Measurements from ENCODE around the gene PPP4R3C.
"Not testable (repeated sequence)": the region's sequence is repeated elsewhere in the genome, so short reads cannot be mapped to it uniquely, and the experiment has no call there.

PPP4R3C gene

DNA sequence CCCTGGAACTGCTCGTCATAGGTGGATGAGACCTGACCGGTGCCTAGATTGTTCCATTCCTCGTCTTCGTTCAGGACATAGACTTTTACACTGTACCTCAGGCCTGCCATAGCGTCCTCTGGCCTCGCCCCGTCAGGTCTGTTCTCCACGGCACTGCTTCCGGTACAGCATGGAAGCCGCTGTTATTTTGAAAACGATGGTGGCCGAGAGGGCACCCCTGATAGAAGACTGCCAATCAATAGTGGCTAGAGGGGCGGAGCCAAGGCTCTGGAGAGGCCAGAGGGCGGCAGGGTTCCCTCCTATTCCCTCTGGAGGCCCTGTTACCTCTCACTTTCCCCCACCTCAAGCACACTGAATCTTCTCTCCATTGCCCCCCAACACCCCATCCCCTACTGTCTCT lies at the start of gene PPP4R3C:
TSS of gene PPP4R3C (minus strand) at position 155 of the 400 bp plus-strand sequence. CDS start at position 110, 45 bp downstream.
- H3K27ac ChIP-seq, result no peak within 1 kb of the TSS
- TF ChIP-seq, protein P1, sequence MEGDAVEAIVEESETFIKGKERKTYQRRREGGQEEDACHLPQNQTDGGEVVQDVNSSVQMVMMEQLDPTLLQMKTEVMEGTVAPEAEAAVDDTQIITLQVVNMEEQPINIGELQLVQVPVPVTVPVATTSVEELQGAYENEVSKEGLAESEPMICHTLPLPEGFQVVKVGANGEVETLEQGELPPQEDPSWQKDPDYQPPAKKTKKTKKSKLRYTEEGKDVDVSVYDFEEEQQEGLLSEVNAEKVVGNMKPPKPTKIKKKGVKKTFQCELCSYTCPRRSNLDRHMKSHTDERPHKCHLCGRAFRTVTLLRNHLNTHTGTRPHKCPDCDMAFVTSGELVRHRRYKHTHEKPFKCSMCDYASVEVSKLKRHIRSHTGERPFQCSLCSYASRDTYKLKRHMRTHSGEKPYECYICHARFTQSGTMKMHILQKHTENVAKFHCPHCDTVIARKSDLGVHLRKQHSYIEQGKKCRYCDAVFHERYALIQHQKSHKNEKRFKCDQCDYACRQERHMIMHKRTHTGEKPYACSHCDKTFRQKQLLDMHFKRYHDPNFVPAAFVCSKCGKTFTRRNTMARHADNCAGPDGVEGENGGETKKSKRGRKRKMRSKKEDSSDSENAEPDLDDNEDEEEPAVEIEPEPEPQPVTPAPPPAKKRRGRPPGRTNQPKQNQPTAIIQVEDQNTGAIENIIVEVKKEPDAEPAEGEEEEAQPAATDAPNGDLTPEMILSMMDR (conservative IDR thresholded peaks at IDR 0.05), result no peak

DNA sequence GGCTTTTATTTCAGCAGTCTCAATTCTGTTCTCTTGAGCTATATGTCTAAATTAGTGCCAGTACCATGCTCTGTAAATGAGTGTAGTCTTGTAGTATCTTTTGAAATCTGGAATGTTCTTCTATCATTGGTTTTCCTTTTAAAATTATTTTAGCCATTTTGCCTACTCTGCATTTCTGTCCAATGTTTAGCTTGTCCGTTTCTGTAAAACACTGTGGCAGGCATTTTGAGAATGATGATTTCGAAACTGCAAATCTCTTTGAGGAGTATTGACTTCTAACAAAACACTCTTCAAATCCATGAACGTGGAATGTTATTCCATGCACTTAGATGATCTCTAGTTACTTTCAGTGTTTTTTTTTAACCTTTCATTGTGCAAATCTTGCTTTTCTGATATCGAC lies 28.3 kb upstream of the PPP4R3C start:
- no peak overlapping the region for H3K27ac ChIP-seq
- TF ChIP-seq, protein P1 (conservative IDR thresholded peaks at IDR 0.05), result no peak

DNA sequence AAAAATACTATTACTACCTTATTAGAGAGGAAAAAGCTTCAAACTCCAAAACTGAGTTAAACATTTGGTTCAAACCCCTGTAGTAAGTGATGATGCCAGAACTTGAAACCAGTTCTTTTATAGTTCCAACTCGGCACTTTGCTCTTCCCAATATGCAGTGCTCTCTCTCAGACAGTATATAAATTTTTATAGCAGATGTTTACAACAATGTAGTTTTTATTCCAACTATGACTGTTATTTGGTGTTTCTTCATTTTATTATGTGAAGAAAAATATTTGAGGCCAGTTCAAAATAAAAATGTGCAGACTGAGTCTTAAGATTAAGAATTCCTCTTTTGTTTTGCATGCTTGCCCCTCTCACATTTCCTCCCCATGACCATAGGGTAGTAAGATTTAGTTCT lies 2.9 kb upstream of the PPP4R3C start:
- no peak overlapping the region for H3K27ac ChIP-seq
- TF ChIP-seq, protein P1 (conservative IDR thresholded peaks at IDR 0.05), result no peak

DNA sequence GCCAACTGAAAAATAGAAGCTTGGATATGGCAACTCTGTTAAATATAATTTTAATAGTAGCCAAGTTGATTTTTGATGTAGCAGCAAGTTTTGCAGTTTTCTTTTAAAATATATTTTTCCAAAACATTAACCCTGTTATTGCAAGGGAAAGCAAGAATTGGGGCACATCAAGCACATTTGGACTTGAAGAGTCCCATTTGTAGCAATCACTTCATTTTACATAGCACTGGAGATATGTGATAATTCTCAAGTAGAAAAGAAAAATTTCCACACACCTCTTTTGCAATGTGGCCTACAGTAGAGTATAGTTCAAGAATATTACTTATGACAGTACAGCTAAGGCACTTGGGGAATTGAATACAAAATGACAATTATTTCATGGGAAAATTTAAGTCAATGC lies 1.9 kb upstream of the PPP4R3C start:
- H3K27ac ChIP-seq, result no peak overlapping the region
- TF ChIP-seq, protein P1 (conservative IDR thresholded peaks at IDR 0.05), result no peak

DNA sequence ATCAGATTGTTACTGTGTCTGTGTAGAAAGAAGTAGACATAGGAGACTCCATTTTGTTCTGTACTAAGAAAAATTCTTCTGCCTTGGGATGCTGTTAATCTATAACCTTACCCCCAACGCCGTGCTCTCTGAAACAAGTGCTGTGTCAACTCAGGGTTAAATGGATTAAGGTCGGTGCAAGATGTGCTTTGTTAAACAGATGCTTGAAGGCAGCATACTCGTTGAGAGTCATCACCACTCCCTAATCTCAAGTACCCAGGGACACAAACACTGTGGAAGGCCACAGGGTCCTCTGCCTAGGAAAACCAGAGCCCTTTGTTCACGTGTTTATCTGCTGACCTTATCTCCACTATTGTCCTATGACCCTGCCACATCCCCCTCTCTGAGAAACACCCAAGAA lies 4.0 kb downstream of the PPP4R3C start:
- H3K27ac ChIP-seq, result not testable (repeated sequence)

DNA sequence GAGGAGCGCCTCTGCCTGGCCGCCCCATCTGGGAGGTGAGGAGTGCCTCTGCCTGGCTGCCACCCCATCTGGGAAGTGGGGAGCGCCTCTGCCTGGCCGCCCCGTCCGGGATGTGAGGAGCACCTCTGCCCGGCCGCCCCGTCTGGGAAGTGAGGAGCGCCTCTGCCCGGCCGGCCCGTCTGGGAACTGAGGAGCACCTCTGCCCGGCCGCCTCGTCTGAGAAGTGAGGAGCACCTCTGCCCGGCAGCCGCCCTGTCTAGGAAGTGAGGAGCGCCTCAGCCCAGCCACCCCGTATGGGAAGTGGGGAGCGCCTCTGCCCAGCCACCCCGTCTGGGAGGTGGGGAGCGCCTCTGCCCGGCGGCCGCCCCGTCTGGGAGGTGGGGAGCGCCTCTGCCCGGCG lies 4.6 kb downstream of the PPP4R3C start:
- H3K27ac ChIP-seq, result not testable (repeated sequence)

DNA sequence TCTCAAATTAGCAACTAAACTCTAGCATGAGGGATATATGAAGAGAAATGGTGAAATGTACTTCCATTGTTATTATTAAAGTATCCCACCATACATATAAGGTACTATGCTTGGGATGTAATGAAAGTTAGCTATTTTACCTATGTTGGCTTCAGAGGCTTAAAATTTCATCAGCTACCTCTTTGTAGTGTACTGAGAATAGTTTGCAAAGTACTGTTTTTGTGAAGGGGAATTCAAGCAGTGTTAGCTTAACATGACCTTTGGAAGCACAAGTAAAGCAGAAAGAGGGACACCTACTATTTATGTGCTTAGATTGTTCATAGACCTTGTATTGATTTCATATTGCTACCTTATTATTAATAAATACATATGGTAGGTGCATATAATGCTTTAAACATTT lies 11.8 kb downstream of the PPP4R3C start:
- H3K27ac ChIP-seq, result no peak overlapping the region
- TF ChIP-seq, protein P1 (conservative IDR thresholded peaks at IDR 0.05), result no peak

DNA sequence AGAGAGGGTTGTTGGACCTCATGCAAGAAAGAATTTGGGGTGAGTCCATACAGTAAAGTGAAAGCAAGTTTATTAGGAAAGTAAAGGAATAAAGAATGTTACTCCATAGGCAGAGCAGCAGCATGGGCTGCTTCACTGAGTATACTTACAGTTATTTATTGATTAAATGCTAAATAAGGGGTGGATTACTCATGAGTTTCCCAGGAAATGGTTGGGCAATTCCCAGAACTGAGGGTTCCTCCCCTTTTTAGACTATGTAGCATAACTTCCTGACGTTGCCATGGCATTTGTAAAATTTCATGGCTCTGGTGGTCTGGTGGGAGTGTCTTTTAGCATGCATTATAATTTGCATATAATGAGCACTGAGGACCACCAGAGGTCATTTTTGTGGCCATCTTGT lies 16.7 kb downstream of the PPP4R3C start:
- TF ChIP-seq, protein P1 (conservative IDR thresholded peaks at IDR 0.05), result no peak
- no peak overlapping the region for H3K27ac ChIP-seq

DNA sequence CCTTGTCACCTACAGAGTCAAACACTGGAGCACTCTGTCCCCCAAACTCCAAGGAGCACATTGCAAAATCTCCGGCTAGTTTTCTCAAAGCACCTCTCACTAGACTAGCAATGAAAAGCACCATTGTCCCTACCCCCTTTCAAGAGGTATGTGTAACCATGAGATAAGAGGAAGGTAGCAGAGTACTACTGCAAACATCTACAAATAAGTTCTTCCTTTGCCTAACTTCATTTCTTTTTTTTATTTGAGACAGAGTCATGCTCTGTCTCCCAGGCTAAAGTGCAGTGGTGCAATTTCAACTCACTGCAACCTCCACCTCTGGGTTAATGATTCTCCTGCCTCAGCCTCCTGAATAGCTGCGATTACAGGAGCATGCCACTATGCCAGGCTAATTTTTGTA lies 17.7 kb downstream of the PPP4R3C start:
- TF ChIP-seq, protein P1 (conservative IDR thresholded peaks at IDR 0.05), result no peak
- H3K27ac ChIP-seq, result no peak overlapping the region

All from VCaP (cell line).